Measurements from ENCODE around the gene SIN3A.
"Not testable (repeated sequence)": the region's sequence is repeated elsewhere in the genome, so short reads cannot be mapped to it uniquely, and the experiment has no call there.

The SIN3A gene

GRCh38 chr15:75354454-75354853, 97.0 kb downstream of the SIN3A start:
- no peaks in the 10 kb centered on the region for H3K27me3 ChIP-seq (replicated peaks; ENCODE audit: control insufficient read depth, insufficient read depth, low read length)
- TF ChIP-seq, protein P1, sequence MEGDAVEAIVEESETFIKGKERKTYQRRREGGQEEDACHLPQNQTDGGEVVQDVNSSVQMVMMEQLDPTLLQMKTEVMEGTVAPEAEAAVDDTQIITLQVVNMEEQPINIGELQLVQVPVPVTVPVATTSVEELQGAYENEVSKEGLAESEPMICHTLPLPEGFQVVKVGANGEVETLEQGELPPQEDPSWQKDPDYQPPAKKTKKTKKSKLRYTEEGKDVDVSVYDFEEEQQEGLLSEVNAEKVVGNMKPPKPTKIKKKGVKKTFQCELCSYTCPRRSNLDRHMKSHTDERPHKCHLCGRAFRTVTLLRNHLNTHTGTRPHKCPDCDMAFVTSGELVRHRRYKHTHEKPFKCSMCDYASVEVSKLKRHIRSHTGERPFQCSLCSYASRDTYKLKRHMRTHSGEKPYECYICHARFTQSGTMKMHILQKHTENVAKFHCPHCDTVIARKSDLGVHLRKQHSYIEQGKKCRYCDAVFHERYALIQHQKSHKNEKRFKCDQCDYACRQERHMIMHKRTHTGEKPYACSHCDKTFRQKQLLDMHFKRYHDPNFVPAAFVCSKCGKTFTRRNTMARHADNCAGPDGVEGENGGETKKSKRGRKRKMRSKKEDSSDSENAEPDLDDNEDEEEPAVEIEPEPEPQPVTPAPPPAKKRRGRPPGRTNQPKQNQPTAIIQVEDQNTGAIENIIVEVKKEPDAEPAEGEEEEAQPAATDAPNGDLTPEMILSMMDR (IDR thresholded peaks at IDR 0.05; ENCODE audit: insufficient read depth, low read length, poor library complexity, severe bottlenecking), result no peak
- H3K4me3 ChIP-seq (replicated peaks; ENCODE audit: low read depth, low read length), result no peak overlapping the region
- DNase-seq (ENCODE audit: extremely low read depth, insufficient read length), result no peak
- H3K36me3 ChIP-seq (ENCODE audit: control insufficient read depth, insufficient read depth, low read length), result peaks cover 28% of the 10 kb centered on the region

DNA sequence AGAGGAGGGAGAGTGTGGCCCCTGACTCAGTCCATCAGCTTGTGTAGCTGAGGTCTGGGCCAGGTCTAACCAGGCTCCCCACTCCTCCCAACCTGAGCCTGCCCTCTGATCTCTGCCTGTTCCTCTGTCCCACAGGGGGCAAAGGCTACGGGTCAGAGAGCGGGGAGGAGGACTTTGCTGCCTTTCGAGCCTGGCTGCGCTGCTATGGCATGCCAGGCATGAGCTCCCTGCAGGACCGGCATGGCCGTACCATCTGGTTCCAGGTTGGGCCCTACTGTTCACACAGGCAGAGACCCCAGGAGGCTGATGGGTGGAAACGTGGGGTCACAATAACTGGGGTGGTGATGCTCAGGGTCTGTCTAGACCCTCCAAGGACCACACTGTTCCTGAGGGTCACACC, 97.9 kb downstream of the SIN3A start:
- H3K36me3 ChIP-seq (ENCODE audit: control insufficient read depth, insufficient read depth, low read length), result peaks cover 21% of the 10 kb centered on the region

DNA sequence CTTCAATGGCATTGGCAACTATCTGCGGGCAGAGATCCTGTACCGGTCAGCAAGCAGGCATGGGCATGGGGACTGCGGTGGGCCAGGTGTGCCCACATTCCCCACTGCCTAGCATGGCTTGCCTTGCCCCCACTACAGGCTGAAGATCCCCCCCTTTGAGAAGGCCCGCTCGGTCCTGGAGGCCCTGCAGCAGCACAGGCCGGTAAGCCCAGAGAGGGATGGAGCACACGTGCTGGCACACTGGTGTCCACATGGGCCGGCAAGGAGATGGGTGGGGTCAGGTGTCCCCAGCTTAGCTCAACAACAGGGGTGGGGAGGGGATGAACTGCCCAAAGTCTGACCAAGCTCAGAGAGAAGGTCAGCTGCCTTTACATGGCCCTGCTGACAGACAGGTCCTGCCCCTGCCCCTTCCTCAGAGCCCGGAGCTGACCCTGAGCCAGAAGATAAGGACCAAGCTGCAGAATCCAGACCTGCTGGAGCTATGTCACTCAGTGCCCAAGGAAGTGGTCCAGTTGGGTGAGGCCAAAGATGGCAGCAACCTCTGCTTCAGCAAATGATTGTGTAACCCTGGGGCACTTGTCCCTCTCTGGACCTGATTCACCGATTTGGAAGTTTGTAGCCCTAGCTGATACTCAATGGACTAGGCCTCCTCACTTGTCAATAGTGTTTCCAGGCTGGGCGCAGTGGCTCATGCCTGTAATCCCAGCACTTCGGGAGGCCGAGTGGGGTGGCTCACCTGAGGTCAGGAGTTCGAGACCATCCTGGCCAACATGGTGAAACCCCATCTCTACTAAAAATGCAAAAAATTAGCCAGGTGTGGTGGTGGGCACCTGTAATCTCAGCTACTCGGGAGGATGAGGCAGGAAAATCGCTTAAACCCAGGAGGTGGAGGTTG, 99.1 kb downstream of the SIN3A start:
- Histone ChIP-seq H3K27me3 (replicated peaks; ENCODE audit: control insufficient read depth, insufficient read depth, low read length) (no peaks in the 10 kb centered on the region), H3K4me3 (replicated peaks; ENCODE audit: low read depth, low read length) (no peak overlapping the region), H3K36me3 (ENCODE audit: control insufficient read depth, insufficient read depth, low read length) (peaks cover 14% of the 10 kb centered on the region)
- DNase-seq (ENCODE audit: extremely low read depth, insufficient read length), result no peak
- TF ChIP-seq, protein P1 (IDR thresholded peaks at IDR 0.05; ENCODE audit: insufficient read depth, low read length, poor library complexity, severe bottlenecking), result no peak

More for the DNA sequence above, 97.9 kb downstream of the SIN3A start:
- TF ChIP-seq, protein P1 (IDR thresholded peaks at IDR 0.05; ENCODE audit: insufficient read depth, low read length, poor library complexity, severe bottlenecking), result no peak
- H3K4me3 ChIP-seq (replicated peaks; ENCODE audit: low read depth, low read length), result no peak overlapping the region
- DNase-seq (ENCODE audit: extremely low read depth, insufficient read length), result no peak
- no peaks in the 10 kb centered on the region for H3K27me3 ChIP-seq (replicated peaks; ENCODE audit: control insufficient read depth, insufficient read depth, low read length)

DNA sequence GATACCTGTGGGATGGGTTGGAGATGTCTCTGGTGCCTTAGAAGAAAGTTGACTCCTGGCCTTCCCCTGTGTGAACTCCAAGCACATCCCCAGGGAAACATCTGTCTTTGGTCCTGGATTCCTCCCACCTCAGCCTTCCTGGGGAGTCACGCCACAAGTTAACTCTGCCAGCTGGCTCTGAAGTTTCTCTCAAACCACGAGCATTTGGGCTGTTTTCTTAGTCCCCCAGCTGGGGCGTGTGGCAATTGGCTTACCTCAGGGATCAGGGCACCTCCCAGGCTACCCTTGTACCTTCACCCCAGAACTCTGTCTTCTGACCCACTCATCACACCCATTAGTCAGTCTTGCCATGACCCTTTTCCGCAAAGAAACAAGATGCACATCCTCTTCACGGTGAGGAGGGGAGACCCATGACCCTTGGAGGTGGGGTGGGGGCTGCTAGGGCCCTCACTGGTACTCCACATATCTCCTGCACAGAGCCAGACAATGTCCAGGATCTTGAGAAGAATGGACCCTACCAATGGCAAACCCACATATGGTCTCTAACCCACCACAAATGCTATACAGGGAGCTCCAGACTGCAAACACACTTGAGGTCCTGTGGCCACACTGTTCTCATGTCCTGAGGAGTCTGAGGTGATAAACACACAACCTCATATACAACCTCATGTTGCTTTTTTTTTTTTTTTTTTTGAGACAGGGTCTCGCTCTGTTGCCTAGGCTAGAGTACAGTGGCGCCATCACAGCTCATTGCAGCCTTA, 100.7 kb downstream of the SIN3A start:
- no peak for DNase-seq (ENCODE audit: extremely low read depth, insufficient read length)
- Histone ChIP-seq H3K4me3 (replicated peaks; ENCODE audit: low read depth, low read length) (no peak overlapping the region), H3K36me3 (ENCODE audit: control insufficient read depth, insufficient read depth, low read length) (peaks cover 5% of the 10 kb centered on the region), H3K27me3 (replicated peaks; ENCODE audit: control insufficient read depth, insufficient read depth, low read length) (no peaks in the 10 kb centered on the region; the same call in 1 of the 2 replicates)
- TF ChIP-seq, protein P1 (IDR thresholded peaks at IDR 0.05; ENCODE audit: insufficient read depth, low read length, poor library complexity, severe bottlenecking), result no peak

DNA sequence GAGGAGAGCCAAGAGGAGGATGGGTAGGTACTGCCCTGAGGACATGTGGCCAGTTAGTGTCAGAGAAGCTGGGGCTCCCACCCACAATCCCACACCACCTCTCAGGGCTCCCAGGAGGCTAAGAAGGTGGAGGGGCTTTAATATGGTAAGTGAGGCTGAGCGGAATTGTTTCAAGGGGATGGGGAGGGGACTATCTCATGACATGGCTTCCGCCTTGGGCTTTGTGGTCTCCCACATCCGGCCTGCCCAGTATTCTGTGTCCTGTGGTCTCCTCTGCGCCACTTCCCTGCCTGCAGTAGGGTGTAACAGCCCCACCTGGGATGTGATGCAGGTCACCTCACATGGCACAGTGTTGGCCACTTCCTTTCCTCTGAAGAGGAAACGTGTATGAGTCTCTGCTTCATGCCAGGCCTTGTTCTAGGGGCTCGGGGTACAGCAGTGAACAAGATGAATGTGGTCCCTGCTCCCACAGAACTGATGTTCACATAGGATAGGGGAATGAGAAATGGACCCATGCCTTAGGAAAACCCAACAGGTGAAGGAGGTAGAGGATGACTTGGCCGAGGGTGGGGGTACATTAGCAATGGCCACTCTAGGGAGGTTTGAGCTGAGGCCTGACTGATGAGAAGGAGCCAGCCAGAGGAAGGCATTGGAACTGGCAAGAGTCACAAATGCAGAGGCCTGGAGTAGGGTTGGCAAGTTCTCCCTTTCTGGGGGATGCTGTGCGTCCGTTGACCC, 101.5 kb downstream of the SIN3A start:
- Histone ChIP-seq H3K36me3 (ENCODE audit: control insufficient read depth, insufficient read depth, low read length) (no peaks in the 10 kb centered on the region; the same call in 1 of the 2 replicates), H3K27me3 (replicated peaks; ENCODE audit: control insufficient read depth, insufficient read depth, low read length) (no peaks in the 10 kb centered on the region; the same call in 1 of the 2 replicates), H3K4me3 (replicated peaks; ENCODE audit: low read depth, low read length) (no peak overlapping the region)
- TF ChIP-seq, protein P1 (IDR thresholded peaks at IDR 0.05; ENCODE audit: insufficient read depth, low read length, poor library complexity, severe bottlenecking), result no peak
- DNase-seq (ENCODE audit: extremely low read depth, insufficient read length), result peak; percentile 82

GRCh38 chr15:75349351-75349669, 102.2 kb downstream of the SIN3A start:
- not testable (repeated sequence) for H3K36me3 ChIP-seq (ENCODE audit: control insufficient read depth, insufficient read depth, low read length); DNase-seq (ENCODE audit: extremely low read depth, insufficient read length); H3K27me3 ChIP-seq (replicated peaks; ENCODE audit: control insufficient read depth, insufficient read depth, low read length); H3K4me3 ChIP-seq (replicated peaks; ENCODE audit: low read depth, low read length)

Data from GM06990 (cell line).